ENCODE results near the gene FHOD3. TPM values are rescaled to one million over a fixed set of nuclear protein-coding genes. Genes with fewer than 3 reads are reported as not detected.
A peak's percentile ranks its signal among the peaks of the same experiment; 100 is the strongest.

The FHOD3 gene
- total RNA-seq, 1 donor from 2014 or later, result 346 TPM

DNA sequence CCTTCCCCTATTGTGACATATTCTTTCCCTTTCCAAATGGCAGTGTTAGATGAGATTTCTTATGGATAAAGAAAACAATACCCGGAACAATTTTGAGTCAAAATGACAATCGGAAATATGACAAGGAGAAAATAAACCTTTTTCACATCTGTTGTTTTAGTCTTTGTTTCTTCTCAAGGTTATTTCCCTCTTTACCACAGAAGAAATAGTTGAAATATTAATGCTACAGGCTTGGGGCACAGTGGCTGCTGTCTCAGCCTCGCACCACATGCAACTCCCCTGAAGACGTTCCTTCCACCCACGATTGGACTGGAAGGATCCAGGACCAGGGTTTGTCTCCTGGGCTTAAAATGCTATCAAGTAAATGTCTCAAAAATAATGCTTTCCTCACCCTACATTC, 77.6 kb downstream of the FHOD3 start:
- no peaks in the 10 kb centered on the region for H3K9me3 ChIP-seq (replicated peaks)
- no peaks in the 10 kb centered on the region for H3K27me3 ChIP-seq (ENCODE audit: low read depth)
- no peak for DNase-seq
- TF ChIP-seq, protein P1, sequence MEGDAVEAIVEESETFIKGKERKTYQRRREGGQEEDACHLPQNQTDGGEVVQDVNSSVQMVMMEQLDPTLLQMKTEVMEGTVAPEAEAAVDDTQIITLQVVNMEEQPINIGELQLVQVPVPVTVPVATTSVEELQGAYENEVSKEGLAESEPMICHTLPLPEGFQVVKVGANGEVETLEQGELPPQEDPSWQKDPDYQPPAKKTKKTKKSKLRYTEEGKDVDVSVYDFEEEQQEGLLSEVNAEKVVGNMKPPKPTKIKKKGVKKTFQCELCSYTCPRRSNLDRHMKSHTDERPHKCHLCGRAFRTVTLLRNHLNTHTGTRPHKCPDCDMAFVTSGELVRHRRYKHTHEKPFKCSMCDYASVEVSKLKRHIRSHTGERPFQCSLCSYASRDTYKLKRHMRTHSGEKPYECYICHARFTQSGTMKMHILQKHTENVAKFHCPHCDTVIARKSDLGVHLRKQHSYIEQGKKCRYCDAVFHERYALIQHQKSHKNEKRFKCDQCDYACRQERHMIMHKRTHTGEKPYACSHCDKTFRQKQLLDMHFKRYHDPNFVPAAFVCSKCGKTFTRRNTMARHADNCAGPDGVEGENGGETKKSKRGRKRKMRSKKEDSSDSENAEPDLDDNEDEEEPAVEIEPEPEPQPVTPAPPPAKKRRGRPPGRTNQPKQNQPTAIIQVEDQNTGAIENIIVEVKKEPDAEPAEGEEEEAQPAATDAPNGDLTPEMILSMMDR (IDR thresholded peaks at IDR 0.05; ENCODE audit: borderline replicate concordance), result no peak
- no peak overlapping the region for H3K4me3 ChIP-seq
- peak overlapping the region; percentile 25 for H3K27ac ChIP-seq (replicated peaks)
- intact Hi-C loops (cut with micrococcal nuclease), result no loop called here
- H3K4me1 ChIP-seq, result peaks cover 82% of the 10 kb centered on the region
- H3K36me3 ChIP-seq, result no peaks in the 10 kb centered on the region

DNA sequence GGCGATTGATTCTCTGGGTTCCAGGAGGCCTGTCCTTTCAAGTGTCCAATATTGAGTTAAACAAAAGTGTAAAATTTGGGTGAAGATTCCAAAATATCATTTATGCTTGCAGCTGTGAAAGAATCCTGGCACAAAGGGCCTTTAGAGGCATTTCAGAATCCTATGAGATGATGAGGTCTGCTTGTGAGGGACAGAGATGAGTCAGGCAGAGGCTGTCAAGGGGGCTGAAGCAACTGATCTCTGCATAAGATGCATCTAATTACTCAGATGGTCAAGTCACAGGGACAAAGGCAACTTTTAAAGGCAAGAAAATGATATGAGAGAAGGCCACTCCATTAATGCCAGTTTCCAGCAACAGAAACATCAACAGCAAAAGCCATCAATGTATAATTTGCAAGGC, 78.8 kb downstream of the FHOD3 start:
- no peak overlapping the region for H3K27ac ChIP-seq (replicated peaks)

DNA sequence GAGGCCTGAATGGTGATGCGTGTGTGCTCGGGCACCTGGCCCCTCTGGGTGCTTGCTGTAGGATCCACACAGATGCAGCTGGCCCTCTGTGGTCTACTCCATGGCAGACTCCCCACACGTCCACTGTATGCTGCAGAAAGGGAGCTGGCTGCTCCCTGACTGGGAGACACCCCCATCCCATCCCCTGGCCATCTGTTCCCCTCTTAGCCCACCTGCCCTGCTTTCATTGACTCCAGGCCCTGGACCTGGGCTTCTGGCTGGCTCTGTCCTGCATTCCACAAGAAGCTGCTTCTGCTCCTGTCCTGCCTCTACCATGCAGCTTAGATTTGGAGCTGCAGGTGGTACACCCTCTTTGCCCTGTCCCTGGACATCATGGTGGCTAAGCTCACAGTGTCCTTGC, 80.1 kb downstream of the FHOD3 start:
- peaks cover 89% of the 10 kb centered on the region for H3K4me1 ChIP-seq
- H3K27me3 ChIP-seq (ENCODE audit: low read depth), result no peaks in the 10 kb centered on the region
- peak overlapping the region; percentile 90 for H3K27ac ChIP-seq (replicated peaks)
- no peaks in the 10 kb centered on the region for H3K9me3 ChIP-seq (replicated peaks)
- TF ChIP-seq, protein P1 (IDR thresholded peaks at IDR 0.05; ENCODE audit: borderline replicate concordance), result no peak
- DNase-seq, result no peak
- intact Hi-C loops (cut with micrococcal nuclease), result no loop called here
- no peaks in the 10 kb centered on the region for H3K36me3 ChIP-seq
- H3K4me3 ChIP-seq, result no peak overlapping the region

More for the DNA sequence above, 78.8 kb downstream of the FHOD3 start:
- Histone ChIP-seq H3K27me3 (ENCODE audit: low read depth) (no peaks in the 10 kb centered on the region), H3K4me3 (no peak overlapping the region), H3K4me1 (peaks cover 89% of the 10 kb centered on the region), H3K36me3 (no peaks in the 10 kb centered on the region), H3K9me3 (replicated peaks) (no peaks in the 10 kb centered on the region)
- TF ChIP-seq, protein P1 (IDR thresholded peaks at IDR 0.05; ENCODE audit: borderline replicate concordance), result no peak
- DNase-seq, result no peak
- intact Hi-C loops (cut with micrococcal nuclease), result no loop called here

DNA sequence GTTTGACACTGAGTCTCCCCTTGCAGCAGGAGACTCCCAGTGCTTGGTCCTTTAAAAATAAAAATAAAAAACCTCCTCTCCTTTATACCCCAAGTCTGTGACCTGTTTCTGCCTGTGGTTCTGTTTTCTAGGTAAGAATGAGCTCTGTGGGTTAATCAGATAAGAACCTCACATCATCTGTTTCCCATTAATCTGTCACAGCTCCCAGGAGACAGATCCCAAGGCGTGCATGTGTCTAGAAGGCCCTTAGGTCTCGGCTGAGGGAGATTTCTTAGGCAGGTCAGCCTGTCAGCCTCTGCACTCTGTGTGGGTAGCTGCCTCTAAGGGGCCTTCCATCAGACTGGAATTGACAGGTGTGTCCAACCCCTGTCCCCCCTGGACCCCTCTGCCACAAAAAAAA, 80.7 kb downstream of the FHOD3 start:
- no peak for DNase-seq
- Histone ChIP-seq H3K9me3 (replicated peaks) (no peaks in the 10 kb centered on the region), H3K4me1 (peaks cover 89% of the 10 kb centered on the region), H3K36me3 (no peaks in the 10 kb centered on the region), H3K4me3 (no peak overlapping the region), H3K27me3 (ENCODE audit: low read depth) (no peaks in the 10 kb centered on the region), H3K27ac (replicated peaks) (peak overlapping the region; percentile 90)
- intact Hi-C loops (cut with micrococcal nuclease), result no loop called here
- TF ChIP-seq, protein P1 (IDR thresholded peaks at IDR 0.05; ENCODE audit: borderline replicate concordance), result no peak

DNA sequence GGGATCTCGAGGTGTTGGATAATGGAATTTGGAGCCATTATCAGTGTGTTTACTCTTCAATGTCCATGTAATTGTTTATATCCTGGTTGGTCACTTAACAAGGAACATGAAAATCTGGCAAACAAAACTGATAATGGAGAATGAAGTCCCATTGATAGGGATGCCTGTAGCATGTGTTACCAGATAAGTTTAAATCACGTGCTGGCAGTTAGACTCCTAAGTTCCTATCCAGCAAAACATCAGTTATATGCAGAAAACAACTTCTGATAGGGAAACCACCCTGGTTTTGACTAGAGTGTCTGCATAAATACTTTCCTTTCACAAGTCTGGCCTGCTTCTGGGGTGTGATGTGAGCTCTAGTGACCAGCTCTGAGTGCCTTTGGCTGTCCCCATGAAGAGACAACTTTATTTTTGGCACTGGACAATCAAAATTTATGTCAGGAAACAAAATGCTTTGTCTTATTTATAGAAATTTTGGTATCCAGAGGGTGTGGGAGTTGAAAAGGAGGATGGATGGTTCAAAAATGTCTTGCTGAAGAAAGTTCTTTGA, 82.0 kb downstream of the FHOD3 start:
- intact Hi-C loops (cut with micrococcal nuclease), result no loop called here
- Histone ChIP-seq H3K27ac (replicated peaks) (peak overlapping the region; percentile 90), H3K4me1 (peaks cover 89% of the 10 kb centered on the region)

More for the DNA sequence above, 82.0 kb downstream of the FHOD3 start:
- TF ChIP-seq, protein P1 (IDR thresholded peaks at IDR 0.05; ENCODE audit: borderline replicate concordance), result no peak
- Histone ChIP-seq H3K27me3 (ENCODE audit: low read depth) (no peaks in the 10 kb centered on the region), H3K36me3 (no peaks in the 10 kb centered on the region), H3K4me3 (no peak overlapping the region), H3K9me3 (replicated peaks) (no peaks in the 10 kb centered on the region)
- no peak for DNase-seq

Measured in left ventricle myocardium inferior (tissue), 1 donor.